ENCODE measurements around the gene NOC4L.

DNA sequence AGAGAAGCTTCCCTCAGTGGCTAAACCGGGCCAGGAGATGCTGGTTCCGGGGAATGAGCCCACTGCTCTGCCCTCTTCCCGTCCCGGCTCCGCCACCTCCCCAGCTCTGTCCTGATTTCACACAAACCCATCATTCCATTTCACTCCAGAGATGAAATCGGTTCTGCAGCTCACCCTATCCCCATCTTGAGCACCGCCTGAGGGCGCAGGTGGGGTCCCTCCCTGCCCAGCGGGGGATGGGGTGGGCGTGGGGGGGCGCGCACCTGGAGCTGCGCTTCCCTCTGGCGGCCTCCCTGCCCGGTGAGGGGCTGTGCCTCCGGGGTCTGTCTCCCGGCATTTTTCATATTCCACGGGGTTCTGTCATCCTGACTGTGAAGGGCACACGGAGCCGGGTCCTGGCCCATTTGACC lies 44.7 kb downstream of the NOC4L start:
- TF ChIP-seq, protein P1, sequence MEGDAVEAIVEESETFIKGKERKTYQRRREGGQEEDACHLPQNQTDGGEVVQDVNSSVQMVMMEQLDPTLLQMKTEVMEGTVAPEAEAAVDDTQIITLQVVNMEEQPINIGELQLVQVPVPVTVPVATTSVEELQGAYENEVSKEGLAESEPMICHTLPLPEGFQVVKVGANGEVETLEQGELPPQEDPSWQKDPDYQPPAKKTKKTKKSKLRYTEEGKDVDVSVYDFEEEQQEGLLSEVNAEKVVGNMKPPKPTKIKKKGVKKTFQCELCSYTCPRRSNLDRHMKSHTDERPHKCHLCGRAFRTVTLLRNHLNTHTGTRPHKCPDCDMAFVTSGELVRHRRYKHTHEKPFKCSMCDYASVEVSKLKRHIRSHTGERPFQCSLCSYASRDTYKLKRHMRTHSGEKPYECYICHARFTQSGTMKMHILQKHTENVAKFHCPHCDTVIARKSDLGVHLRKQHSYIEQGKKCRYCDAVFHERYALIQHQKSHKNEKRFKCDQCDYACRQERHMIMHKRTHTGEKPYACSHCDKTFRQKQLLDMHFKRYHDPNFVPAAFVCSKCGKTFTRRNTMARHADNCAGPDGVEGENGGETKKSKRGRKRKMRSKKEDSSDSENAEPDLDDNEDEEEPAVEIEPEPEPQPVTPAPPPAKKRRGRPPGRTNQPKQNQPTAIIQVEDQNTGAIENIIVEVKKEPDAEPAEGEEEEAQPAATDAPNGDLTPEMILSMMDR (IDR thresholded peaks at IDR 0.05; ENCODE audit: low read length), result no peak
- TF ChIP-seq EZH2 (IDR thresholded peaks at IDR 0.05; ENCODE audit: borderline replicate concordance, low read length), result no peak
